ENCODE data around the gene POMZP3.
"Not testable (repeated sequence)": the region's sequence is repeated elsewhere in the genome, so short reads cannot be mapped to it uniquely, and the experiment has no call there.

The POMZP3 gene

DNA sequence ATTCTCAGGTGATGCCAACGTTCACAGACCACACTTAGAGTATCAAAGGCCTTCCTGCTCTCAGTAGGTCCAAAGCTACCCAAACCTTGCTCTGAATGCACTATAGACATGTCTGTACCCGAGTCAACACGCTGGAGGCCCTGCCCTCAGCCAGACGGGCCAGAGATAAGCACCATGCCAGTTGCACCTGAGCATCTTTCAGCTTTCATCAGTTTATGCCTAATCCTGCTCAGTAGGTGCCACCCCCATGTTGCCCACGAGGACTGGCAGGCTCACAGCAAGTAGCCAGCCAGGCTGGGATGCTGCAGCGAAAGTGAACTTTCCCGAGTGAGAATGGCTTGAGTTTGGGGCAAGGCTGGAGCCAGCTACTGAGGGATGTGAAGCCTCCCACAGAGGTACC lies 18.6 kb downstream of the POMZP3 start:
- not testable (repeated sequence) for H3K27ac ChIP-seq (ENCODE audit: low read depth, low read length); H3K9ac ChIP-seq (ENCODE audit: low read length); H3K9me3 ChIP-seq (ENCODE audit: low read length); H3K4me1 ChIP-seq (ENCODE audit: insufficient read depth, low read length); H3K36me3 ChIP-seq (ENCODE audit: insufficient read depth, low read length); H3K27me3 ChIP-seq (ENCODE audit: control insufficient read depth in 1 of 2, insufficient read depth in 2 of 2, low read length in 2 of 2); H3K4me3 ChIP-seq (ENCODE audit: low read depth in 1 of 2, low read length in 2 of 2)

DNA sequence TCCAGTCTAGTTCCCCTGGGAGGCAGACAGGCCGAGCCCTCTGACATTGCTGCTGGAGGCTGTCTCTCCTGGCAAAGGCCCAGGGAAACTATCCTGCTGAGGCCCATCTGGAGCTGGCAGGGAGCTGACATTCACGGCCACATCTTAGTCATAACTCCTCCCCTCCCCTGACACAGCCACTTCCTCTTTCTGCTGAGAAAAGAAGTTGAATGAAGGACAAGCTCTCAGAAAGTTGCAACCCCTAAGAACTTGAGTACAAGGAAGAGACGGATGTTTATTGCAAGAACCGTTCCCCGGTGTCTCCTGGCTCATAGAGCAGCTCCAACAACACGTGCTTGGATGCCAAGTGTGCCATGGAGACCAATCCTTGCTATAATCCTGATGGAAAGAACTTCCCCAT lies 21.1 kb downstream of the POMZP3 start:
- not testable (repeated sequence) for H3K9me3 ChIP-seq (ENCODE audit: low read length); H3K4me3 ChIP-seq (ENCODE audit: low read depth in 1 of 2, low read length in 2 of 2); H3K36me3 ChIP-seq (ENCODE audit: insufficient read depth, low read length); H3K27ac ChIP-seq (ENCODE audit: low read depth, low read length); H3K9ac ChIP-seq (ENCODE audit: low read length); H3K27me3 ChIP-seq (ENCODE audit: control insufficient read depth in 1 of 2, insufficient read depth in 2 of 2, low read length in 2 of 2); H3K4me1 ChIP-seq (ENCODE audit: insufficient read depth, low read length)

GRCh38 chr7:76600650-76601049 lies 26.4 kb downstream of the POMZP3 start:
- H3K9ac ChIP-seq (ENCODE audit: low read length); H3K27me3 ChIP-seq (ENCODE audit: control insufficient read depth in 1 of 2, insufficient read depth in 2 of 2, low read length in 2 of 2); H3K4me1 ChIP-seq (ENCODE audit: insufficient read depth, low read length); H3K9me3 ChIP-seq (ENCODE audit: low read length); H3K4me3 ChIP-seq (ENCODE audit: low read depth in 1 of 2, low read length in 2 of 2); H3K27ac ChIP-seq (ENCODE audit: low read depth, low read length); H3K36me3 ChIP-seq (ENCODE audit: insufficient read depth, low read length): not testable (repeated sequence)

GRCh38 chr7:76600116-76600482 lies 27.0 kb downstream of the POMZP3 start:
- not testable (repeated sequence) for H3K4me3 ChIP-seq (ENCODE audit: low read depth in 1 of 2, low read length in 2 of 2); H3K9me3 ChIP-seq (ENCODE audit: low read length); H3K36me3 ChIP-seq (ENCODE audit: insufficient read depth, low read length); H3K9ac ChIP-seq (ENCODE audit: low read length); H3K27ac ChIP-seq (ENCODE audit: low read depth, low read length); H3K4me1 ChIP-seq (ENCODE audit: insufficient read depth, low read length); H3K27me3 ChIP-seq (ENCODE audit: control insufficient read depth in 1 of 2, insufficient read depth in 2 of 2, low read length in 2 of 2)

GRCh38 chr7:76598590-76599264 lies 28.4 kb downstream of the POMZP3 start:
- H3K9ac ChIP-seq (ENCODE audit: low read length); H3K27ac ChIP-seq (ENCODE audit: low read depth, low read length): not testable (repeated sequence)

GRCh38 chr7:76597288-76597687 lies 29.8 kb downstream of the POMZP3 start:
- H3K36me3 ChIP-seq (ENCODE audit: insufficient read depth, low read length); H3K4me1 ChIP-seq (ENCODE audit: insufficient read depth, low read length): not testable (repeated sequence)

More at GRCh38 chr7:76598590-76599264, 28.4 kb downstream of the POMZP3 start:
- H3K36me3 ChIP-seq (ENCODE audit: insufficient read depth, low read length); H3K4me3 ChIP-seq (ENCODE audit: low read depth in 1 of 2, low read length in 2 of 2); H3K4me1 ChIP-seq (ENCODE audit: insufficient read depth, low read length); H3K27me3 ChIP-seq (ENCODE audit: control insufficient read depth in 1 of 2, insufficient read depth in 2 of 2, low read length in 2 of 2); H3K9me3 ChIP-seq (ENCODE audit: low read length): not testable (repeated sequence)

GRCh38 chr7:76592694-76593093 lies 34.4 kb downstream of the POMZP3 start:
- not testable (repeated sequence) for H3K9ac ChIP-seq (ENCODE audit: low read length); H3K4me3 ChIP-seq (ENCODE audit: low read depth in 1 of 2, low read length in 2 of 2); H3K36me3 ChIP-seq (ENCODE audit: insufficient read depth, low read length); H3K27me3 ChIP-seq (ENCODE audit: control insufficient read depth in 1 of 2, insufficient read depth in 2 of 2, low read length in 2 of 2); H3K9me3 ChIP-seq (ENCODE audit: low read length); H3K27ac ChIP-seq (ENCODE audit: low read depth, low read length); H3K4me1 ChIP-seq (ENCODE audit: insufficient read depth, low read length)

More at GRCh38 chr7:76597288-76597687, 29.8 kb downstream of the POMZP3 start:
- H3K4me3 ChIP-seq (ENCODE audit: low read depth in 1 of 2, low read length in 2 of 2); H3K27ac ChIP-seq (ENCODE audit: low read depth, low read length); H3K9ac ChIP-seq (ENCODE audit: low read length); H3K27me3 ChIP-seq (ENCODE audit: control insufficient read depth in 1 of 2, insufficient read depth in 2 of 2, low read length in 2 of 2); H3K9me3 ChIP-seq (ENCODE audit: low read length): not testable (repeated sequence)

DNA sequence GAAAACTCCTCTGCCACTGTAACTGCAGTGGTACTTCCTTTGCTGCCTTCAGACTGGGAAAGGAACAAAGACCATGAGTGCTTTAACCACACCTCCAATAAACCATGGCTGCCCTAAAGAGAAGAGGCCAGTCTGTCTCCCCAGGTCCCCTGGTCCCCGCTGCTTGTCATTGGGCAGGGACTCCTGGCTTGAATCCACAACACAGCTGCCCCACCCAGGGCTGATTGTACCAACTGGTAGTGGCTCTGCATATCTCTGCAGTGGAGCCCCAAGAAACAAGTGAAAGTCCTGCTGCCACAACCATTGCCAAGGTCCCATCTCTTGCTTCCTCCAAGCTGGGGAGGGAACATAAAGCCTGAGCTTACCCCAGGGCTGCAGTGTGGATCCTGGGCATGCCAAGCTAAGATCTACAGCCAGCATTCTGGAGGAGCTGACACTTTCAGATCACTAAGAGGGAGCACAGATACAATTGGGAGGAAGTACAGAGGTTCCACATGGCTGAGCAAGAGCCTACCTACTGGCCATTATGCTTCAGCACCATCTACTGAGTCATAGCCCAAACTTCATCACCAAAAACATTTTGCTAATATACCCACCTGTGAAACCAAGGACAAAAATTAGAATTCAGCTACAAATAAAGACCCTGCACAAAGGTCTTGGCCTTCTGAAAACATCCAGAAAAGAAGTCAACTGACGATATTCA lies 35.3 kb downstream of the POMZP3 start:
- H3K4me1 ChIP-seq (ENCODE audit: insufficient read depth, low read length); H3K9ac ChIP-seq (ENCODE audit: low read length); H3K36me3 ChIP-seq (ENCODE audit: insufficient read depth, low read length); H3K27me3 ChIP-seq (ENCODE audit: control insufficient read depth in 1 of 2, insufficient read depth in 2 of 2, low read length in 2 of 2); H3K4me3 ChIP-seq (ENCODE audit: low read depth in 1 of 2, low read length in 2 of 2); H3K27ac ChIP-seq (ENCODE audit: low read depth, low read length); H3K9me3 ChIP-seq (ENCODE audit: low read length): not testable (repeated sequence)

GRCh38 chr7:76591033-76591432 lies 36.0 kb downstream of the POMZP3 start:
- H3K9ac ChIP-seq (ENCODE audit: low read length); H3K9me3 ChIP-seq (ENCODE audit: low read length); H3K4me1 ChIP-seq (ENCODE audit: insufficient read depth, low read length); H3K4me3 ChIP-seq (ENCODE audit: low read depth in 1 of 2, low read length in 2 of 2); H3K27ac ChIP-seq (ENCODE audit: low read depth, low read length); H3K36me3 ChIP-seq (ENCODE audit: insufficient read depth, low read length); H3K27me3 ChIP-seq (ENCODE audit: control insufficient read depth in 1 of 2, insufficient read depth in 2 of 2, low read length in 2 of 2): not testable (repeated sequence)

DNA sequence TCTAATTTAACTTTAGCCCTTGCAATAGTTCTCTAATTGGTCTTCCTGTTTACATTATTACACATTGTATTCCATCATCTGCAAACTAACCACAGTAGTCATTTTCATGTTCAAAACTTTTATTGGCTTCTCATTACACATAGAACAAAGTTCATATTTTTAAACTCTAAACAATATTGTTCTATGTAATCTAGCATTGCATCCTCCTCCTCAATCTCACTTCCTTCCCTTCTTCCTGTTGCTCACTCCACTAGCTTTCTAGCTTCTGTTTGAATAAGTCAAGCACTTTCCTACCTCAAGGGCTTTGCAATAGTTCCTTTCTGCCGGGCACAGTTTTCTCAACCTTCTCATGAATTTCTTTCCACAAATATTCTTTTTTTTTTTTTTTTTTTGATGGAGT lies 38.5 kb downstream of the POMZP3 start:
- H3K27ac ChIP-seq (ENCODE audit: low read depth, low read length); H3K9ac ChIP-seq (ENCODE audit: low read length); H3K4me1 ChIP-seq (ENCODE audit: insufficient read depth, low read length): not testable (repeated sequence)

DNA sequence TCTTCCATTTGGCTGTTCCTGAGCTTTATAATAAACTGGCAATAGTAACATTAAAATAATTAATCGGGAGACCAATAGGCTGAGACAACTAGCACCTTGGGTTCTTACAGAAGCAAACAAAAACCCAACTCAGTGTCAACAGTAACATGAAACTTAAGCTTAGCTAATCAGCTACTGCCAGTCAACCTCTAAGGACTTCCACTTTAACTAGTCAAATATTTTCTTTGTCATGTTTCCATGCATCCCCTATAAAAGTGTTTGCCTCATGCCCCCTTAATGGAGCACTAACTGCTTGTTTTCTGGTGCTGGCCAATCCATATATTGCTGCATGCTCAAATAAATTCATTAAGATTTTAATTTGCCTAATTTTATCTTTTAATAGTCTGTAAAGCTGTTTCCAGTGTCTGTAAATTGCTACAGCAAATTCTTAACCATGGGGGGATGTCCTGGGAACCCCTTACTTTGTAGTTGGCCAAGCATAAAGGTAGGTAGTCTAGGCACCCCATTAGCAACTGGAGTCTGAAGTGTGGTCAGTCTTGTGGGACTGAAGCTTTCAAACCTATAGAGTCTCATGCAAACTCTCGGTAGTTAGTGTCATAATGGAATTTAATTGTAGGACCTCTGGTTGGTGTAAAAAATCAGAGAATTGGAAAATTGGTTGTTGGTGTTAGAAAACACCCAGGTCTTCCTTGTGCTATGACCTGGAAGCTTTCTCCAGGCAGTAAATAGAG lies 40.3 kb downstream of the POMZP3 start:
- H3K27ac ChIP-seq (ENCODE audit: low read depth, low read length), result not testable (repeated sequence)

More for the DNA sequence above, 38.5 kb downstream of the POMZP3 start:
- not testable (repeated sequence) for H3K4me3 ChIP-seq (ENCODE audit: low read depth in 1 of 2, low read length in 2 of 2); H3K9me3 ChIP-seq (ENCODE audit: low read length); H3K27me3 ChIP-seq (ENCODE audit: control insufficient read depth in 1 of 2, insufficient read depth in 2 of 2, low read length in 2 of 2); H3K36me3 ChIP-seq (ENCODE audit: insufficient read depth, low read length)

More for the DNA sequence above, 40.3 kb downstream of the POMZP3 start:
- H3K4me3 ChIP-seq (ENCODE audit: low read depth in 1 of 2, low read length in 2 of 2); H3K9ac ChIP-seq (ENCODE audit: low read length); H3K27me3 ChIP-seq (ENCODE audit: control insufficient read depth in 1 of 2, insufficient read depth in 2 of 2, low read length in 2 of 2); H3K9me3 ChIP-seq (ENCODE audit: low read length); H3K36me3 ChIP-seq (ENCODE audit: insufficient read depth, low read length): not testable (repeated sequence)
- peaks cover 19% of the 10 kb centered on the region for H3K4me1 ChIP-seq (ENCODE audit: insufficient read depth, low read length)
